Muscle layer of duodenum (tissue), 2 donors: ENCODE results near the gene CABLES2.

ENCODE experiments used
- H3K27ac ChIP-seq: one replicate; pipeline ENCODE4 v1.7.0; 2013; ENCODE audit warnings: mild to moderate bottlenecking, low read length
- H3K27me3 ChIP-seq: one replicate; pipeline ENCODE4 v1.7.0; 2013; ENCODE audit warnings: low read depth, mild to moderate bottlenecking, control low read depth, low read length
- H3K36me3 ChIP-seq, 2 donors: one replicate each; pipeline ENCODE4 v1.7.0; 2013; ENCODE audit warnings: low read length in 2 of 2, control low read depth in 1 of 2, mild to moderate bottlenecking in 1 of 2; ENCODE audit not compliant: insufficient read depth in 2 of 2, control insufficient read depth in 1 of 2
- H3K4me1 ChIP-seq, 2 donors: one replicate each; pipeline ENCODE4 v1.7.0; 2013; ENCODE audit warnings: low read length in 2 of 2, mild to moderate bottlenecking in 2 of 2, control low read depth in 1 of 2, moderate library complexity in 1 of 2; ENCODE audit not compliant: insufficient read depth in 2 of 2, control insufficient read depth in 1 of 2
- H3K4me3 ChIP-seq, 2 donors: one replicate each; pipeline ENCODE4 v1.7.0; 2013; ENCODE audit warnings: low read length in 2 of 2, low read depth in 1 of 2, mild to moderate bottlenecking in 1 of 2
- H3K9me3 ChIP-seq, 2 donors: one replicate each; pipeline ENCODE4 v1.7.0; 2013; ENCODE audit warnings: low read length in 2 of 2, control low read depth in 1 of 2, mild to moderate bottlenecking in 1 of 2; ENCODE audit not compliant: control insufficient read depth in 1 of 2
- donor health status: healthy.

Gene CABLES2

GRCh38 chr20:62370807-62371587 lies 36.1 kb downstream of the CABLES2 start:
- Histone ChIP-seq H3K4me1 (peaks cover 4 to 74% of the 10 kb centered on the region in 2 donors), H3K27me3 (peaks cover 4% of the 10 kb centered on the region), H3K36me3 (no peaks in the 10 kb centered on the region), H3K9me3 (no peaks in the 10 kb centered on the region), H3K27ac (no peak overlapping the region), H3K4me3 (peak overlapping the region in 1 of 2 donors; percentile 11)

- H3K36me3 ChIP-seq: no peaks in the 10 kb centered on the region
These were observed 36.8 kb downstream of the CABLES2 start for GRCh38 chr20:62370115-62370806.

GRCh38 chr20:62369815-62370114 lies 37.3 kb downstream of the CABLES2 start:
- no peaks in the 10 kb centered on the region for H3K36me3 ChIP-seq
- H3K4me1 ChIP-seq: peaks cover 4 to 74% of the 10 kb centered on the region in 2 donors
- H3K9me3 ChIP-seq: no peaks in the 10 kb centered on the region
- peak overlapping the region; percentile 36 for H3K27ac ChIP-seq
- H3K27me3 ChIP-seq: peaks cover 4% of the 10 kb centered on the region
- H3K4me3 ChIP-seq: peak overlapping the region in 1 of 2 donors; percentile 88

More at GRCh38 chr20:62370115-62370806, 36.8 kb downstream of the CABLES2 start:
- Histone ChIP-seq H3K27ac (peak overlapping the region; percentile 36), H3K27me3 (peaks cover 4% of the 10 kb centered on the region), H3K4me1 (peaks cover 4 to 74% of the 10 kb centered on the region in 2 donors), H3K9me3 (no peaks in the 10 kb centered on the region), H3K4me3 (peak overlapping the region in 1 of 2 donors; percentile 88)

- Histone ChIP-seq H3K27me3 (peaks cover 4% of the 10 kb centered on the region), H3K27ac (no peak overlapping the region), H3K4me1 (peaks cover 4 to 74% of the 10 kb centered on the region in 2 donors), H3K9me3 (no peaks in the 10 kb centered on the region), H3K36me3 (no peaks in the 10 kb centered on the region), H3K4me3 (peak overlapping the region in 1 of 2 donors; percentile 88)
These were observed 37.9 kb downstream of the CABLES2 start for GRCh38 chr20:62368976-62369814.

- Histone ChIP-seq H3K27ac (no peak overlapping the region), H3K4me3 (peak overlapping the region; percentile 3 to 88)
These were observed 38.6 kb downstream of the CABLES2 start for GRCh38 chr20:62368392-62368975.

GRCh38 chr20:62367633-62368391 lies 39.3 kb downstream of the CABLES2 start:
- Histone ChIP-seq H3K36me3 (no peaks in the 10 kb centered on the region), H3K9me3 (no peaks in the 10 kb centered on the region), H3K27ac (no peak overlapping the region), H3K4me3 (peak overlapping the region; percentile 3 to 88), H3K4me1 (peaks cover 4 to 86% of the 10 kb centered on the region in 2 donors), H3K27me3 (peaks cover 4% of the 10 kb centered on the region)

More at GRCh38 chr20:62368392-62368975, 38.6 kb downstream of the CABLES2 start:
- peaks cover 4% of the 10 kb centered on the region for H3K27me3 ChIP-seq
- H3K9me3 ChIP-seq: no peaks in the 10 kb centered on the region
- peaks cover 4 to 79% of the 10 kb centered on the region in 2 donors for H3K4me1 ChIP-seq
- no peaks in the 10 kb centered on the region for H3K36me3 ChIP-seq

- peaks cover 4 to 91% of the 10 kb centered on the region in 2 donors for H3K4me1 ChIP-seq
- peak within 1 kb of the TSS; percentile 8 for H3K27ac ChIP-seq
- no peaks in the 10 kb centered on the region for H3K36me3 ChIP-seq
- peaks cover 4% of the 10 kb centered on the region for H3K27me3 ChIP-seq
- peak within 1 kb of the TSS; percentile 63 to 88 for H3K4me3 ChIP-seq
- H3K9me3 ChIP-seq: no peaks in the 10 kb centered on the region
These were observed 39.9 kb downstream of the CABLES2 start, which contains the start of gene LAMA5 for GRCh38 chr20:62367136-62367632. LAMA5 (minus strand) TSS chr20:62367312; CDS start chr20:62367245, 67 bp downstream.

GRCh38 chr20:62366370-62367135 lies 40.5 kb downstream of the CABLES2 start:
- H3K9me3 ChIP-seq: no peaks in the 10 kb centered on the region
- H3K36me3 ChIP-seq: no peaks in the 10 kb centered on the region
- peaks cover 4% of the 10 kb centered on the region for H3K27me3 ChIP-seq
- peak overlapping the region; percentile 8 for H3K27ac ChIP-seq
- peak overlapping the region; percentile 63 to 88 for H3K4me3 ChIP-seq
- peaks cover 4 to 91% of the 10 kb centered on the region in 2 donors for H3K4me1 ChIP-seq

GRCh38 chr20:62365814-62366369 lies 41.2 kb downstream of the CABLES2 start:
- Histone ChIP-seq H3K9me3 (no peaks in the 10 kb centered on the region), H3K36me3 (no peaks in the 10 kb centered on the region), H3K27me3 (peaks cover 4% of the 10 kb centered on the region), H3K4me1 (peaks cover 4 to 91% of the 10 kb centered on the region in 2 donors), H3K4me3 (peak overlapping the region; percentile 63 to 88), H3K27ac (peak overlapping the region; percentile 8)
